Astrocyte (in vitro differentiated cells and primary cell): Measurements from ENCODE around the gene ADAMTS19. TPM values are rescaled to one million over a fixed set of nuclear protein-coding genes. Genes with fewer than 3 reads are reported as not detected.

Experiments used
- DNase-seq: peaks from one replicate; pipeline ENCODE4 v3.0.0-alpha.2; 2010; ENCODE audit warnings: low read depth
- FAIRE-seq: peaks from 2 replicates; lab custom pipeline; 2011; peaks lifted over from hg19 to GRCh38; lab: Jason Lieb, UNC
- H2AFZ ChIP-seq: 2 replicates; pipeline ENCODE4 v1.6.0; 2012; ENCODE audit warnings: low read depth, low read length, inconsistent platforms
- H3K27ac ChIP-seq: 2 replicates; pipeline ENCODE4 v1.5.1; 2011; ENCODE audit warnings: low read depth, low read length, inconsistent platforms
- H3K27me3 ChIP-seq: 2 replicates; pipeline ENCODE4 v1.6.0; 2011; ENCODE audit warnings: low read length, inconsistent platforms; ENCODE audit not compliant: insufficient read depth
- H3K36me3 ChIP-seq: 2 replicates; pipeline ENCODE4 v1.5.1; 2011; ENCODE audit warnings: low read length, inconsistent platforms; ENCODE audit not compliant: insufficient read depth
- H3K4me1 ChIP-seq: 2 replicates; pipeline ENCODE4 v1.5.1; 2011; ENCODE audit warnings: low read length, inconsistent platforms; ENCODE audit not compliant: insufficient read depth
- H3K4me2 ChIP-seq: 2 replicates; pipeline ENCODE4 v1.6.0; 2012; ENCODE audit warnings: low read length, inconsistent platforms
- H3K4me3 ChIP-seq: 2 replicates; pipeline ENCODE4 v1.5.1; 2011; ENCODE audit warnings: low read depth, mild to moderate bottlenecking, low read length, inconsistent platforms; ENCODE audit not compliant: insufficient read depth
- H3K79me2 ChIP-seq: 2 replicates; pipeline ENCODE4 v1.6.0; 2012; ENCODE audit warnings: mild to moderate bottlenecking, low read length, inconsistent platforms; ENCODE audit not compliant: insufficient read depth
- H3K9ac ChIP-seq: 2 replicates; pipeline ENCODE4 v1.6.0; 2012; ENCODE audit warnings: mild to moderate bottlenecking, low read length, inconsistent platforms
- H3K9me3 ChIP-seq: 2 replicates; pipeline ENCODE4 v1.5.1; 2012; ENCODE audit warnings: low read depth, mild to moderate bottlenecking, low read length, inconsistent platforms; ENCODE audit not compliant: insufficient read depth
- H4K20me1 ChIP-seq: 2 replicates; pipeline ENCODE4 v1.6.0; 2012; ENCODE audit warnings: low read length, inconsistent platforms; ENCODE audit not compliant: insufficient read depth
- H3K27ac Mint-ChIP-seq: one replicate; pipeline ENCODE4 v1.8.0; 2021; ENCODE audit warnings: mild to moderate bottlenecking, mixed read lengths; ENCODE audit not compliant: unreplicated experiment
- H3K27me3 Mint-ChIP-seq: one replicate; pipeline ENCODE4 v1.8.0; 2021; ENCODE audit warnings: low read depth, mixed read lengths; ENCODE audit not compliant: unreplicated experiment
- H3K36me3 Mint-ChIP-seq: one replicate; pipeline ENCODE4 v1.8.0; 2021; ENCODE audit warnings: low read depth, mixed read lengths; ENCODE audit not compliant: unreplicated experiment
- H3K4me1 Mint-ChIP-seq: one replicate; pipeline ENCODE4 v1.8.0; 2021; ENCODE audit warnings: low read depth, mixed read lengths; ENCODE audit not compliant: unreplicated experiment
- H3K4me3 Mint-ChIP-seq: one replicate; pipeline ENCODE4 v1.8.0; 2021; ENCODE audit warnings: mild to moderate bottlenecking, moderate library complexity, mixed read lengths; ENCODE audit not compliant: unreplicated experiment
- H3K9me3 Mint-ChIP-seq: one replicate; pipeline ENCODE4 v1.8.0; 2021; ENCODE audit warnings: mild to moderate bottlenecking, mixed read lengths; ENCODE audit not compliant: unreplicated experiment
- EZH2 ChIP-seq: IDR thresholded peaks from 2 replicates; pipeline ENCODE4 v1.6.1; 2012; ENCODE audit warnings: mild to moderate bottlenecking, low read length, inconsistent platforms; ENCODE audit not compliant: insufficient read depth
- total RNA-seq: library from RNA; stranded (reverse); gene quantifications from 2 replicates; pipeline ENCODE4 v1.2.1, GENCODE V29; 2021
- TF ChIP-seq, protein P1 (sequence below): IDR thresholded peaks from 2 replicates; pipeline ENCODE4 v1.5.1; 2011; ENCODE audit warnings: low read depth, mild to moderate bottlenecking, inconsistent platforms, low read length, moderate library complexity; ENCODE audit not compliant: insufficient read depth

ADAMTS19 gene
- total RNA-seq, 1 donor from 2014 or later: 0.61 TPM

GRCh38 chr5:129698661-129699060 is 238.6 kb downstream of the ADAMTS19 start:
- Histone ChIP-seq H3K9ac (no peak overlapping the region), H3K4me3 (no peak overlapping the region), H3K79me2 (no peaks in the 10 kb centered on the region), H3K4me2 (no peak overlapping the region), H3K27me3 (no peaks in the 10 kb centered on the region), H4K20me1 (no peaks in the 10 kb centered on the region), H3K36me3 (no peaks in the 10 kb centered on the region), H3K4me1 (no peaks in the 10 kb centered on the region), H3K27ac (no peak overlapping the region), H3K9me3 (no peaks in the 10 kb centered on the region), H2AFZ (no peak overlapping the region)
- TF ChIP-seq EZH2: no peak
- TF ChIP-seq, protein P1, sequence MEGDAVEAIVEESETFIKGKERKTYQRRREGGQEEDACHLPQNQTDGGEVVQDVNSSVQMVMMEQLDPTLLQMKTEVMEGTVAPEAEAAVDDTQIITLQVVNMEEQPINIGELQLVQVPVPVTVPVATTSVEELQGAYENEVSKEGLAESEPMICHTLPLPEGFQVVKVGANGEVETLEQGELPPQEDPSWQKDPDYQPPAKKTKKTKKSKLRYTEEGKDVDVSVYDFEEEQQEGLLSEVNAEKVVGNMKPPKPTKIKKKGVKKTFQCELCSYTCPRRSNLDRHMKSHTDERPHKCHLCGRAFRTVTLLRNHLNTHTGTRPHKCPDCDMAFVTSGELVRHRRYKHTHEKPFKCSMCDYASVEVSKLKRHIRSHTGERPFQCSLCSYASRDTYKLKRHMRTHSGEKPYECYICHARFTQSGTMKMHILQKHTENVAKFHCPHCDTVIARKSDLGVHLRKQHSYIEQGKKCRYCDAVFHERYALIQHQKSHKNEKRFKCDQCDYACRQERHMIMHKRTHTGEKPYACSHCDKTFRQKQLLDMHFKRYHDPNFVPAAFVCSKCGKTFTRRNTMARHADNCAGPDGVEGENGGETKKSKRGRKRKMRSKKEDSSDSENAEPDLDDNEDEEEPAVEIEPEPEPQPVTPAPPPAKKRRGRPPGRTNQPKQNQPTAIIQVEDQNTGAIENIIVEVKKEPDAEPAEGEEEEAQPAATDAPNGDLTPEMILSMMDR: no peak
- no peak for DNase-seq
- no peak overlapping the region for H3K27ac Mint-ChIP-seq
- no peaks in the 10 kb centered on the region for H3K36me3 Mint-ChIP-seq
- H3K27me3 Mint-ChIP-seq: no peaks in the 10 kb centered on the region
- H3K4me1 Mint-ChIP-seq: no peaks in the 10 kb centered on the region
- H3K4me3 Mint-ChIP-seq: no peak overlapping the region
- FAIRE-seq: no peak
- no peaks in the 10 kb centered on the region for H3K9me3 Mint-ChIP-seq

DNA sequence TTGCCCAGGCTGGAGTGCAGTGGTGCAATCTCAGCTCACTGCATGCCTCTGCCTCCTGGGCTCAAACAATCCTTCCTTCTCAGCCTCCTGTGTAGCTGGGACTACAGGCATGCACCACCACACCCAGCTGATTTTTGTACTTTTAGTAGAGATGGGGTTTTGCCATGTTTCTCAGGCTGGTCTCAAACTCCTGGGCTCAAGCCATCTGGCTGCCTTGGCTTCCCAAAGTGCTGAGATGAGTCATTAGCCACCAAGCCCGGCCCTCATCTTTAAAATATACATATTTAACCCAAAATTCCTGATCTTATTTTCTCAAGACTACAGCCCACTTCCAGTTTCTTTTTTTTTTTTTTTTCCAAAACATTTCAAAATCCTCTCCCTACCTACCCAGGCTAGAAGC is 256.1 kb downstream of the ADAMTS19 start:
- Histone ChIP-seq H3K36me3 (no peaks in the 10 kb centered on the region), H4K20me1 (no peaks in the 10 kb centered on the region), H3K9ac (no peak overlapping the region), H3K4me2 (no peak overlapping the region), H2AFZ (no peak overlapping the region), H3K4me3 (no peak overlapping the region), H3K27me3 (no peaks in the 10 kb centered on the region), H3K9me3 (no peaks in the 10 kb centered on the region), H3K79me2 (no peaks in the 10 kb centered on the region), H3K4me1 (no peaks in the 10 kb centered on the region), H3K27ac (no peak overlapping the region)
- H3K4me1 Mint-ChIP-seq: no peaks in the 10 kb centered on the region
- H3K27me3 Mint-ChIP-seq: no peaks in the 10 kb centered on the region
- H3K27ac Mint-ChIP-seq: no peak overlapping the region
- peak; percentile 6 for DNase-seq
- no peak for TF ChIP-seq EZH2
- TF ChIP-seq, protein P1: no peak
- peaks cover 2% of the 10 kb centered on the region for H3K9me3 Mint-ChIP-seq
- FAIRE-seq: no peak
- H3K4me3 Mint-ChIP-seq: no peak overlapping the region
- H3K36me3 Mint-ChIP-seq: no peaks in the 10 kb centered on the region

- Histone ChIP-seq H3K79me2 (no peaks in the 10 kb centered on the region), H3K4me1 (no peaks in the 10 kb centered on the region), H3K4me3 (no peak overlapping the region), H3K36me3 (no peaks in the 10 kb centered on the region), H4K20me1 (no peaks in the 10 kb centered on the region), H3K27me3 (no peaks in the 10 kb centered on the region), H3K27ac (no peak overlapping the region), H3K9me3 (no peaks in the 10 kb centered on the region), H2AFZ (no peak overlapping the region), H3K4me2 (no peak overlapping the region), H3K9ac (no peak overlapping the region)
- H3K27me3 Mint-ChIP-seq: no peaks in the 10 kb centered on the region
- no peak for TF ChIP-seq EZH2
- TF ChIP-seq, protein P1: no peak
- DNase-seq (no peak), FAIRE-seq (no peak)
- no peaks in the 10 kb centered on the region for H3K36me3 Mint-ChIP-seq
- H3K9me3 Mint-ChIP-seq: peaks cover 2% of the 10 kb centered on the region
- H3K27ac Mint-ChIP-seq: no peak overlapping the region
- no peak overlapping the region for H3K4me3 Mint-ChIP-seq
- H3K4me1 Mint-ChIP-seq: no peaks in the 10 kb centered on the region
Measured at GRCh38 chr5:129716651-129717050, 256.6 kb downstream of the ADAMTS19 start.
